Bronchial epithelial cell (primary cell): ENCODE results near the gene DNAJB8. TPM values are rescaled to one million over a fixed set of nuclear protein-coding genes. Genes with fewer than 3 reads are reported as not detected.

Experiments used
- DNase-seq: peaks from one replicate; pipeline ENCODE4 v3.0.0-alpha.2; 2010; ENCODE audit warnings: low read depth
- FAIRE-seq: peaks from 2 replicates; lab custom pipeline; 2011; peaks lifted over from hg19 to GRCh38; lab: Jason Lieb, UNC
- H3K27me3 ChIP-seq: 2 replicates; pipeline ENCODE4 v1.5.1; 2011; ENCODE audit warnings: low read length; ENCODE audit not compliant: control insufficient read depth, insufficient read depth
- H3K36me3 ChIP-seq: 2 replicates; pipeline ENCODE4 v1.5.1; 2011; ENCODE audit warnings: low read length; ENCODE audit not compliant: control insufficient read depth, insufficient read depth
- H3K4me3 ChIP-seq: 2 replicates; pipeline ENCODE4 v1.5.1; 2011; ENCODE audit warnings: mild to moderate bottlenecking, low read depth, low read length, control low read depth
- CTCF ChIP-seq: IDR thresholded peaks from 2 replicates; pipeline ENCODE4 v1.5.1; 2011; ENCODE audit warnings: mild to moderate bottlenecking, moderate library complexity, low read length, control low read depth, inconsistent platforms; ENCODE audit not compliant: insufficient read depth, severe bottlenecking
- total RNA-seq: library from RNA; depleted of rRNA; stranded (reverse); fragments of >200 nt; gene quantifications from 2 replicates; pipeline ENCODE4 v1.2.1, GENCODE V29; 2014

DNAJB8 gene
- total RNA-seq, 1 donor from 2014 or later: not detected

GRCh38 chr3:128424508-128425069 is 42.1 kb downstream of the DNAJB8 start:
- FAIRE-seq: no peak
- Histone ChIP-seq H3K4me3 (no peak overlapping the region), H3K36me3 (no peaks in the 10 kb centered on the region), H3K27me3 (peaks cover 5% of the 10 kb centered on the region)
- TF ChIP-seq CTCF: no peak
- no peak for DNase-seq

GRCh38 chr3:128423525-128424147 is 43.1 kb downstream of the DNAJB8 start:
- FAIRE-seq (no peak), DNase-seq (no peak)
- no peak for TF ChIP-seq CTCF
- Histone ChIP-seq H3K4me3 (no peak overlapping the region), H3K27me3 (peaks cover under 1% of the 10 kb centered on the region), H3K36me3 (no peaks in the 10 kb centered on the region)

- no peak for FAIRE-seq
- no peak for TF ChIP-seq CTCF
- Histone ChIP-seq H3K36me3 (no peaks in the 10 kb centered on the region), H3K27me3 (no peaks in the 10 kb centered on the region), H3K4me3 (no peak overlapping the region)
- DNase-seq: no peak
Observed at GRCh38 chr3:128422762-128423524, 43.7 kb downstream of the DNAJB8 start.

- Histone ChIP-seq H3K36me3 (no peaks in the 10 kb centered on the region), H3K4me3 (no peak overlapping the region), H3K27me3 (no peaks in the 10 kb centered on the region)
- no peak for TF ChIP-seq CTCF
- DNase-seq (no peak), FAIRE-seq (no peak)
Observed at GRCh38 chr3:128421966-128422365, 44.7 kb downstream of the DNAJB8 start.

GRCh38 chr3:128421439-128421836 is 45.3 kb downstream of the DNAJB8 start:
- Histone ChIP-seq H3K36me3 (no peaks in the 10 kb centered on the region), H3K4me3 (no peak overlapping the region), H3K27me3 (no peaks in the 10 kb centered on the region)
- TF ChIP-seq CTCF: no peak
- DNase-seq (no peak), FAIRE-seq (no peak)
